ENCODE results near the gene ARID3B.

The ARID3B gene

DNA sequence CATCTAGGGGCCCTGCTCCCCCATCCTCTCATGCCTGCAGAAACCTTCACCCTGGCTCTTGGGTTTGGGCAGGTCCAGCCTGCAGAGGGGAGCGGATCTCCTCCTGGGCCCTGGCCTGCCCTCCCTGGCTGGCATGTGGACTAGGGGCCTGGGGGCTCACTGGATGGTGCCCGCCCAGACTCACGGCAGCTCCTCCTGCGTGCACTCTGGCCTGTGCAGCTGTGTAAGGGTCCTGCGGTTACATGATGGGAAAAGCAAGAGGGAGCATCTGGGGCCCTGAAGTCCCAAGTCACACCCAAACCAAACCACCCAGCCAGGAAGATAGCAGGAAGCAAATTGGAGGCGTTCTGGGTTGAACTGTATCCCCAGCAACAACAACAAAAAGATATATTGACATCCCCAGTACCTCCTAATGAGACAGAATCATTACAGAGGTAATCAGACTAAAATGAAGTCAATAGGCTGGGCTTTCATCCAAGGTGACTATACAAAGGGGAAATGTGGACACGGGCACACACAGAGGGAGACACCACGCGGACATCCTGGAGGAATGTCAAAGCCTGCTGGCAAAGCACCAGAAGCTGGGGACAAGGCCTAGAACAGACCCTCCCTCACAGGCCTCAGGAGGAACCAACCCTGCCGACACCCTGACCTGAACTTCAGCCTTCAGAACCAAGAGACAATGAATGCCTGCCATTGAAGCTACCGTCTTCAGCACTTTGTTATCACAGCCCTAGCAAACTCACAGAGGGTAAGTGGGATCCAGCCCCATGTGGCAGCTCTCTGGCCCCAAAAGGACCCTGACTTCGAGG lies 64.2 kb downstream of the ARID3B start:
- no peak for DNase-seq

DNA sequence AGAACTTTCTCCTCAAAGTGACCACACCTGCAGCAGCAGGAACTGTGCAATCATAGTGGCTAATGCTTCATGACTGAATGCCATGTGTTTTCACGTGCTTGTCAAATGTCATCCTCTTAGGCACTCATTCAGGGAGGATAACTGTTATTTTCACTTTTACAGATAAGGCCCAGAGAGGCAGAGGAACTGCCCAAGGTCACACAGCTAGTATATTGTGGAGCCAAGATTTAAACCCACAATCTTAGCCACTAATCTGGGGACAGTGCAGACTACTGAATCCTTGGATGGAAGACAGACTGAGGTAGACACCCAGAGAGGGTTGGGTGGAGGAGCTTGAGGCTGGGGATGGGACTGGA lies 64.8 kb downstream of the ARID3B start:
- DNase-seq, result no peak

DNA sequence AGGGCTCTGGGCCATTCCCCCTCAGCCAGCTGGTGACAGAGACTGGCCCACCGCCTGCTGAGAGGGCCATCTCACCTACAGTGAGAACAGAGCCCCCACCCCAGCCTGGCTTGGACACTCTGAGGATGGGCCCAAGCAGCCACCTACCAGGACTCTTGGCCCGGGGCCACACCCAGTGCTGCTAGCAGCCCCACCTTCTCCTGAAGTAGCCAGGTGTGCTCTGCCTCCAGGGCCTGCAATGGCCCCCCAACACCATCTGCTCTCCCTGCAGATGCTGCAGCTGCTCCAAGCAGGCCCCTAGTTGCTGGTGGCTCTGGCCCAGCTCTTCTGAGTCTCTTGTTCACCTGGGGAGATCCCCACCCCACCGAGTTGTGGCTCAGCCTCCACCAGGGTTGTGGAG lies 67.8 kb downstream of the ARID3B start:
- no peak for DNase-seq

DNA sequence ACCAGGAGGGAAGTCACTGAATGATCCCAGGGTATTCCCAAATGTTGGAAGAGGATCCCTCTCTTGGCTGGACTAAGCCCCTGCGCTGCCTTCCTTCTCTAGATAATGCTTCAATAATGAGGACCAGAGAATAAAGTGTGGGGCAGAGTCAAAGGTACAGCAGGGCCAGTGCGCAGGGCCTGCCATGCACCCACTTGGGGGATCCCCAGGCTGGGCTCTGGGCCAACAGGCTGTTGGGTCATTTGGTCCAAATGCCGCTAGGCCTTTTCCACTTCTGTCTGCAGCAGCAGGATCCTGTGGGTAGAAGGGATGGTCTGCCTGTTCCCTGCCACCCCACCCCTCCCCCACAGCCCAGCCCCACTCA lies 68.9 kb downstream of the ARID3B start:
- no peak for DNase-seq

DNA sequence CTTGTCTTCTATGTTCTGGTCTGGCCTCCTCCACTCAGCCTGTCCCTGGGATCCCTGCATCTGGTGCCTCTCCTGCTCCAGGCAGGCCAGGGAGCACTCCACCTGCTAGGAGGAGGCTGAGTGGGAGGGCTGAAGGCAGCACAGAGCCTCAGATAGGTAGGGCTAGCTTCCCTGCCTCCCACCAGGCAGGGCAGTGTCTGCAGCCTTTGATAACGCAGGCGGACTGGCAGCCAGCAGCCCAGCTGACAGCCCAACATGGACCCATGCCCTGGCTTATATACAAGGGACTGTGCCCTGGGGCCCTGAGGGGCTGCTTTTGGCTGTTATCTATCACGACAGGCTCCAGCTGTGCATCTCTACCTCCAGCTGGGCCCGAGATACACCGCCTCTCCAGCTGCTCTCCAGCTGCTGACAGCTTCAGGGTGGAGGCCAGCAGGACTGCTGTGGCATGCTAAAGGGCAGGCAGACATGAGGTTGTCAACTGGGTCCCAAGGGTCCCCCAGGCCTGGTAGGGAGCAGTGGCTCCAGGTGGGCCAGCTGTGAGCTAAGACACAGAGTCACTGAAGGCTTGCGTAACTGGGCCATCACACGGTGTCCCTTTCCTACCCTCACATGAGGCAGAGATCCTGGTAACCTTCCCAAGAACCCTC lies 69.4 kb downstream of the ARID3B start:
- DNase-seq, result no peak

DNA sequence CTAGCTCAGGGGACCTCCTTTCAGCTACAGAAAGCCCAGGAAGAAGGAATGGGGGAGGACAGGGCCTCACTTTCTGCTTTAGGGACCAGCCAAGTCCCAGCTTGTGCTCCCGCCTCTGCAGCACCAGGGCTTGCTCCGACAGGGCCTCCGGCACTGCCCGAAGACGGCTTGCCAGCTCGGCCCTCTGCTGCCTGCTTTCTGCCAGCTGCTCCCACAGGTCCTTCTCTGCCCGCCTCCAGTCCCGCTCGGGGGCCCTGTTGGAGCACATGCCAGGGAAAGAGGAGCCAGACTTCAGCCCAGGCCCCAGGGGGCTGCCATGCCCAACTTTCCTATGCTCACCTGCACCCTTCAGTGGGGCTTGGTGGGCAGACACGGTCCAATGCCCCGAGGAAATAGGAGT lies 70.3 kb downstream of the ARID3B start:
- DNase-seq, result no peak

DNA sequence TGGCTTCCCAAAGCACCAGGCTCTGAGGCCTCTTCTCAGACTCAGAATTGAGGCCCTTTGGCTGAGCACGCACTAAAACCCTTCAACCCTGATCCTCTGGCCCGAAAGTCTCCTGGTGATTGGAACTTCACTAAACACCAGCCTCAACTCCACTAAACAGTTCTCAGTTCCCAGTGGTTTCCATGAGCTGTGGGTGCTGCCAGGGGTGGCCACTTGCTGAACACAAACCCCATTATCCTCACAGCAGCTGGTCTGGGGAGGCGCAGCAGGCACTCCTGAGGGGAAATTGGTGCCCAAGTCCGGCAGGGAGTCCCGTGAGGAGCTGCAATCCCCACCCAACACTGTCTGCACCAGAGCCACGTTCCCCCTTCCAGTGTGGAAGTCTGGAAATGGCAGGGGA lies 70.8 kb downstream of the ARID3B start:
- no peak for DNase-seq

DNA sequence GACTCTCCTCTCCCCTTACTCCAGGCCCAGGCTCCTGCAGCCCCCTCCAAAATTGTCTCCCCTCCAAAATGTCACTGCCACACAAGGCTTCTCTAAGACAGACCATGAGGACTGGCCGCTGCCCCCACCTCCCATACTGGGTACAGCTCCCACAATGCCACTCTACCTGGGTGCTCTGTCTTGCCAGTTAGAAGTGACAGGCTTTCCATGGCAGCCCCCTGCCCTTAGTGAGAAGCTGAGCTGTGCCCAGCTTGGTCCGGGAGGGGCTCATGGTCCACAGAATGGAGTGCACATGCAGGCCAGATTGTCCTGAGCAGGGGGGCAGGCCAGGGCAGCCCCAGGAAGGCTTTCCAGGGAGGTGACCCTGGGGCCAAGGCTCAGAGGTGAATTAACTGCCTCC lies 71.7 kb downstream of the ARID3B start:
- no peak for DNase-seq

DNA sequence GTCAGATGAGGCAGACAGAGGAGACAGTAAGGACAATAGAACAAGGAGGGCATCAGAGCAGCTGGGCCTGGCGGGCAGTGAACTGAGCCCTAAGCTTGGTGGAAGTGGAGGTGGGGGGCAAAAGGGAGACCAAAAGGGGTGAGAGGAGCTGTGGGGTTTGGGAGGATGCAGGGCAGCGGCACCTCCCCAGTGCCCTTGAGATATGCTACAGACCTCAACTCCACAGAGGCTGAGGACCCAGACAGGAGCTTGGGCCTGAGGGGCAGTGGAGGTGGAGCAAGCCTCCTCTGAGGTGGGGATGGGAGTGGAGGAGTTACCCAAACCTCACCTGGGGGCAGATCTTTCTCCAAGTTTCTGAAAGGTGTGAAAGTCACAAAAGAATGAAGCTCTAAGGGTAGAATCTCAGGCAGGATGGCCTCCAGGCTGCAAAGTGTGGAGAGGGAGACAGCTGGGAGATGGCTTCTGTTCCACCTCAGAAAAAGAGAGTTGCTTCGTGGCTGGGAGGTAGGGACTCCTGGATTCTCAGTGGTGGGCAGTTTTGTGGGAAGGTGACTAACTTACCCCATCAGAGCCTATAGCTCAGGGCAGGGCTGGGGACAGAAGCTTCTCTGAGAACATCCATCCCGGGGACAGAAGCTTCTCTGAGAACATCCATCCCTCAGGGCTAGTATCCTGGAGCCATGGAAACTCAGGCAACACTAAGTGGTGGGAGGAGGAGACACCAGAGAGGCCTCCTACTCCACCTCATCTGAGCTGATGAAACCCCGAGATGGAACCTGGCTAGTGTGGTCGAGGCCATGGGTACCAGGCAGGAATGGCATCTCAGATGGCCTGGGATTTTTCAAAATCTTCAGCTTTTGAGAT lies 72.3 kb downstream of the ARID3B start:
- no peak for DNase-seq

DNA sequence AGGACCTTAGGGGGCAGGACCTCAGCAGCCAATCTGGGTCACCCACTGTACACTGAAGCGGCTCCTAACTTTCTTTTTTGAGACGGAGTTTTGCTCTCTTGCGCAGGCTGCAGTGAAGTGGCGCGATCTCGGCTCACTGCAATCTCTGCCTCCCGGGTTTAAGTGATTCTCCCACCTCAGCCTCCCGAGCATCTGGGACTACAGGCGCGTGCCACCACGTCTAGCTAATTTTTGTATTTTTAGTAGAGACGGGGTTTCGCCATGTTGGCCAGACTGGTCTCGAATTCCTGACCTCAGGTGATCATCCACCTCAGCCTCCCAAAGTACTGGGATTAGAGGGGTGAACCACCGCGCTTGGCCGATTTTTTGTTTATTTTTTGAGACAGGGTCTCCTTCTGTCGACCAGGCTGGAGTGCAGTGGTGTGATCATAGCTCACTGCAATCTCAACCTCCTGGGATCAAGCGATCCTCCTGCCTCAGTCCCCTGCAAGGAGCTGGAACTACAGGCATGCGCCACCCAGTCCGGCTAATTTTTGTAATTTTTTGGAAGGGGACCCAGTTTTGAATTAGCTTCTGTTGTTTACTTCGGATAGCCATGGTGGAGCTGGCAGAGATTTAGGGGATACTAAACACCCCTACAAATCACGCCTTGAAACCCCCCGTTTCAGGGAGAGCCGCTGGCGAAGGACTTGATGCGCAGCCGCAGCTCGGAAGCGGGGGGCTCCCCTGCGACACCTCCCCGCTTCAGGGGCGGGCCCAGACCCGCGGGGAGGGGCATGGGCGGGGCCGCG lies 73.1 kb downstream of the ARID3B start:
- no peak for DNase-seq

DNA sequence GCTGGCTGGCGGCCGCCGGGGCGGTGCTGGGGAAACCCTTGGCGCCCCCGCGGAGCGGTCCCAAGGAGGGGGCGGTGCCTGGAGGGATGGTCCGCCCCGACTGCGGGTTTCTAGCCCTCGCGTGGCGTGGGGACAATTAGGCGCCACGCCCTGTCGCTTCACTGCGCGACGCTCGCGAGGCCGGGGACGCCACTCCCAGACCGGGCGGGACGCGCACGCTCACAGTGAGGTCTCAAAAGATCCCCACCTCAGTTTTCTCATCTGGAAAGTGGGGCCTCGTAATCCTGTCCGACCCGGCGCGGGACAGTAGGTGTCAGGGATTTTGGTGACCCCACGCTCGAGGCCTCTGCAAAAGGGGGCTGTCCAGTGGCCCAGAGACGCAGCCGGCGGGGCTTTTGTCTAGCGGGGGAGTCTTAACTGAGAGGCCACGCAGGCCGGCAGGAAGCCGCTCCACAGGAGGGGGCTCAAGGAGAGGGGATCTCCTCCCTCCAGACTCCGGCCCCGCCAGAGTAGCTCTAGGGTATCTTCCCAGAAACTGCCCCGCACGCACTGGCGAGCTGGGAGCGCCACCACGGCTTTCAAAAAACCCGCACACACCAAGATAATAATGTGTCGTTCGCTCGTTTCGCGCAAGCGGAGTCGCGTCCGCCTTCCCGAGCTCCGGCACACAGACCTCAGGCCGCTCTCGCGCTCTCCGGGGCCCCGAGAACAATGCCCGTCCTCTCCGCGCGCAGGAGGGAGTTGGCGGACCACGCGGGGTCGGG lies 73.9 kb downstream of the ARID3B start:
- peak; percentile 81 for DNase-seq

DNA sequence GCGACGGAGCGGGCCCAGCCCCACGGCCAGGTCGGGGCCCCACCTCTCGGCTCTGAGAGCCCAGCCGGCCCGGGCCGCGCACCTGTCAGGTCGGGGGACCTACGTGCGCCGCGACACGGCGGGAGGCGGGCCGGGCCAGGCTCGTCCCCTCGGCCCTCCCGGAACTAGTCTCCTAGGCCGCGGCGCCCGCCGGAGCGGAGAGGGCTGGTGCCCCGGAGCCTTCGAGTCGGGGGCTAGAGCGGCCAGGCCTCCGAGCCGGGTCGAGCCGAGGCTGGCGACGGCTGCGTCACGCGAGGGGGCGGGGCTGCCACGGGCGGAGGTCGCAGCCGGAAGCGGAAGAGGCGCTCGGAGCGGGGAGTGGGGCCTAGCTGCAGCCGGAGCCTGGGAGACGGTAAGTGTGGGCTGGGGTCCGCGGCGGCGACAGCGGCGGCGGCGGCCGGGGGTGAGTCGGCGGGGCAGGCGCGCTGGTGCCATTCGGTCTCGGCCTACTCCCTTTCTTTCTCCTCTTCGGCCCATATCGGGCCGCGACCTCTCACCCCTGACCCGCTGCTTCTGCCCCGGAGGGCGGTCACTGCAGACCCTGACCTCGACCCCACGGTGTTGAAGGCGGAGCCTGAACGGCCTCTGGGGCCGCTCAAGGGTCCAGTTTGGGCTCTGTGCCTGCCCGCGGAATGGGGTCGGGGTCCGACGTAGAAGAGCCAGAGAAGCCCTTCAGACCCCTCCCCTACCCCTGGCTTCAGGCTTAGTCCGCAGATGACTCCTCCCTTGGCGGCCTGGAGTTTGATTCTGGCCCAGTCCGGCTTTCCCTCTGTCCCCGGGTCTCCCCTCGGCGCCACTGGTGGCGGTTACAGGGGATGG lies 74.7 kb downstream of the ARID3B start, which contains the start of gene CLK3:
CLK3 (plus strand) TSS at position 329 of the 858 bp plus-strand sequence. CDS start 3,361 bp downstream, outside the sequence.
- peak; percentile 93 for DNase-seq

DNA sequence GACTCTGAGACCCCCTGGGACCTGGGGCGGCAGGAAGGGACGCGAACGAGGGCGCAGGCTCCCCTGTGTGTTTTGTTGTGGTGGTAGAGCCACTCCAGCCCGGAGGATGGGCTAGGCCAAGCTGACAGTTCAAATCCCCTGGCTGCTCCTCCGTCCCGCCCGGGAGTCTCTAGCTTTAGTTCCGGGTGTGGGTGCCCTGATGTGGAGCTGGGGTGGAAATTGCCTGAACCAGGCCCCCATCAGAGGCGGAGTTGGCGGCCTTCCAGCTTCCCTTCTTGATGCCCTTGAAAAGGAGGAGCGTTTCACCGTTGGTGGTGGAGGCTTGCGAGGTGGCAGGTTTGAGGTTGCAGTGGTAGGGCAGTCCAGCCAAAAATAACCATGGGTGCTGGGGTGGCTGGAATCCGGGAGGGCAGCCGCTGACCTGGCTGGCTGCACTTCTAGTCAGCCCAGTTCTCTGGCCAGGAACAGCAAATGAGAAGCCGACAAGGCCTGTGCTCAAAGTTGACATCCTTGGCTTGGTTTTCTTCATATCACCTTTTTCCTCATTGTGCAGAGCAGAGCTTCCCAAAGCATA lies 75.4 kb downstream of the ARID3B start:
- peak; percentile 45 for DNase-seq

DNA sequence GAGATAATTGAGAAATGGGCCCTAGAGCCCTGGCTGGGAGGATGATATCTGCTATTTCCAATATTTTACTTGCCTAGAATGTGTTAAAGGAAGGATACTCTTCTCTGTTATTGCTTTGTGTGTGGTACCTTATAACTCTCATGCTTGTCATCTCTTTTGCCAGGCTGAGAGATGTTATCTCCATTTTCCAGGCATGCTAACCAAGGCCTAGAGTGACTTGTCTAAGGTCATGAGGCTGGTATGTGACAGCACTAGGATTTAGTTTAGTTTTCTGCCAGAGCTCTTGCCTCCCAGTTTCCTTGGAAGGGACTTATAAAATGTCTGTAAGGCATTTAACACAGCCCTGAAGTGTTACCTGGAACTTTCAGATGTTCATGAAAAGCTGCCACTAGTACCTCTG lies 76.0 kb downstream of the ARID3B start:
- DNase-seq, result no peak

DNA sequence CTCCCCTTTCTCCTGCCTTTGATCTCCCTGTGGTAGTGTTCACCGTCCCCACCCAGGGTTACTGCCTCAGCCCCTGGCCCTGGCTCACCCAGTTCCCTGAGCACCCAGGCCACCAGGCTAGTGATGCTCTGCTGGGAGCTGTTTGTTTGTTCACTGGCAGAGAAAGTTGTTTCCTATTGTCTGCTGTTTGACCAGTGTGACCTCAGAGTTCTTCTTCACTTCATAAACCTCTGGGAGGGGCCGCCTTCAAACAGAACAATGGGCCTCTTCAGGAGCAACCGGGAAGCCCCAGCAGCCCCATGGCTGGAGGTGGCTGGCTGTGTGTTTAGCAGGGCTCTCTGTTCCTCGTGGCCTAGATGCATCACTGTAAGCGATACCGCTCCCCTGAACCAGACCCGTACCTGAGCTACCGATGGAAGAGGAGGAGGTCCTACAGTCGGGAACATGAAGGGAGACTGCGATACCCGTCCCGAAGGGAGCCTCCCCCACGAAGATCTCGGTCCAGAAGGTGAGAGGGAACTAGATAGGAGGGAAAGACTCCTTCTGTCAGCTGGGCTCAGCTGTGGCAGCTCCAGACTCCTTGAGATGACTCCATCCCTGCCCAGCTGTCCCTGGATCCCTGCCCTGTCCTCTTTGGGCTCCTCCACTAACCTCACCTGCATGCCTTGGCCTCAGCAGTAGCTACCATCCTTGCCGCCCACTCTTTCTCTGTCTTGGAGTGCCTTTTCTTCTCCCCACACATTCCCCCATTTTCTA lies 78.0 kb downstream of the ARID3B start:
- DNase-seq, result no peak

DNA sequence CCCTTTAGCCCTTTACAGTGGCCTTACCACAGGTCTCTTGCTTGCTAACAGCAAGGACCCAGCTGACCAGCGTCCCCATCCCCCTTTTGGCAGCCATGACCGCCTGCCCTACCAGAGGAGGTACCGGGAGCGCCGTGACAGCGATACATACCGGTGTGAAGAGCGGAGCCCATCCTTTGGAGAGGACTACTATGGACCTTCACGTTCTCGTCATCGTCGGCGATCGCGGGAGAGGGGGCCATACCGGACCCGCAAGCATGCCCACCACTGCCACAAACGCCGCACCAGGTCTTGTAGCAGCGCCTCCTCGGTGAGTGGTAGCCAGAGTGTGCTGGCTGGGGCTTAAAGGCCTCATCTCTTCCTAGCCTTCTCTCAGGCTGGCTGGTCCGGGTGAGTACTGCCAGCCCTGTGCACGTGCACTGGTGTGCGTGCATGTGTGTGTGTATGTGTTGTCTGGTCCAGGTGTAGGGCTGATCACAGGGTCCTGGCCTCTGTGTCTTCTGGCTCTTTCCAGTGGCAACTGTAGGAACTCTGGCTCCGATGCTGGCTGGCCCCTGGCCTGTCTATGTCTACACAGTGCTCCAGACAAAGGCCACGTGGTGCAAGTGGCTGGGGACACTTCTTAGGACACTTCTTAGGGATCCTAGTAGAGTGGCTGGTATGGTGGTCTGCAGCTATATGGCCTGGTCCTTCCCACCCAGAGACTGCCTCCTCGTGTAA lies 79.1 kb downstream of the ARID3B start:
- DNase-seq, result no peak

DNA sequence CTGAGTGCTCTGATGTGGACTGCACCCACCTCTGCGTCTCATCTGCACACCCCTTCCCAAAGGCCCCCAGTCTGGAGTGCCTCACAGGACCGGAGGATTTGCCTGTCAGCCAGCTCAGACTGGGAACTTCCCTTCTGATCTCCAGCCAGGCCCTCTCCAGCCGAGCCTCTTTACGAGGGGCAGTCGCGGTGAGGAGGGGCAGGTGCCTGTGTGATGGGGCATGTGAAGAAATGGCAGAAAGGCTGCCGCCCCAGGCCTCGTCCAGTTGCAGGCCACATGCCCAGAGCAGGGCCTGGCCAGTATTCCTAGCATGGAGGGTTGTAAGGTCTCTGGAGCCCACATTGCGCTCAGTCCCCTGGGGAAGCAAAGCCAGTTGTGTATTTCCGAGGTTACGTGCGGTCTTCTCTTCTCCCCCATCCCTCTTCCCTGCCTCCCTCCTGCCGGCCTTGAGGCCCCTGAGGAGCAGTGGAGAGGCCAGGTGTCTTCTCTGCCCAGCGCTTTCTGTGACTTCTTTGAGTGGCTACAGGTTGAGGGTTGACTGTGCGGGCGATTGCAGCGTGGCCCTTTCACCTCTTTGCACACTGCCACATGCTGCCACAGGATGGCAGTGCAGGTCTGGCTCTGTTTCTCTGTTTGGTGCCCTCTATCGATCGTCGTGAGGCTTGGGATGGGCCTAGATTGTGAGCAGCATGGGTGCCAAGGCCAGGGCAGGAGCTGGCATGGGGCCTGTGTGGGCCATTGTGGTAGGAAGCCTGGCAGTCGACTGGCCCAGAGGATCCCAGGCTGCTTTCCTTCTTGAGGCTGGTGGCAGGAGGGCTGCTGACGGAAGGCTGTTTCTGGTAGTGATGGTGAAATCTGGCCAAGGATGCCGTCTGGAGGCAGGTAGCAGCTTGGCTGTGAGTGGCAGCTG lies 79.9 kb downstream of the ARID3B start:
- peak; percentile 66 for DNase-seq

DNA sequence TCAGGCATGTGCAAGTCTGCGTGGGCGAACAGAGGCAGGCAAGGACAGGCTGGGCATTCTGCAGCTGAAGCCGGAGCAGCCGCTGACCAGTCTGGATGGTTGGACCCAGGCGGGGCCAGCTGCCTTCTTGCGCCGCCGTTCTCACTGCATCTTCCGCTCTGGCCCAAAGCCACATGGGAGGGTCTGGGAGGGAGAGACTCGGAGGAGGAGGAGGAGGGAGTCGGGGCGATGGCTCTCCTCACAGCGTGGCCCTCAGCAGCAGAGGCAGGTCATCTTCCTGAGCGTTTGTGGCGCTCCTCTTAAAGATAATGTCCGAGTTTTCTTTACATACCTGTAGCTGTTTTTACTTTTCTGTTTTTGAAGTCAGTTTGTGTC lies 80.5 kb downstream of the ARID3B start:
- no peak for DNase-seq
